Heart left ventricle (tissue), 16 donors: ENCODE measurements around the gene LRFN4. TPM values are rescaled to one million over a fixed set of nuclear protein-coding genes. Genes with fewer than 3 reads are reported as not detected.

Experiments used
- ATAC-seq, 4 donors: fragments of 200-7000 bp; cut with Tn5 transposase; one replicate each; pipeline ENCODE4 v1.9.1; 2020 to 2022; ENCODE audit warnings: moderate library complexity in 4 of 4, mild to moderate bottlenecking in 3 of 4, moderate number of reproducible peaks in 1 of 4
- DNase-seq, 5 donors: peaks; one replicate each; pipeline ENCODE4 v3.0.0-alpha.2; 2020
- H3K27ac ChIP-seq, 12 donors: fragments of 200-600 bp; sonication (generic) in 4 of 12; one replicate each; pipeline versions ENCODE4 v1.5.0 to v1.8.0; 2016 to 2022; ENCODE audit warnings: mild to moderate bottlenecking in 2 of 12
- H3K27me3 ChIP-seq, 9 donors: fragments of 200-600 bp; sonication (generic) in 2 of 9; one replicate each; pipeline versions ENCODE4 v1.5.1 to v1.8.0; 2016 to 2022; ENCODE audit warnings: mild to moderate bottlenecking in 3 of 9
- H3K36me3 ChIP-seq, 9 donors: fragments of 200-600 bp; sonication (generic) in 2 of 9; one replicate each; pipeline versions ENCODE4 v1.5.0 to v1.8.0; 2018 to 2022; ENCODE audit warnings: mild to moderate bottlenecking in 2 of 9
- H3K4me1 ChIP-seq, 12 donors: fragments of 200-600 bp; sonication (generic) in 4 of 12; one replicate each; pipeline versions ENCODE4 v1.5.0 to v1.8.0; 2016 to 2022; ENCODE audit warnings: mild to moderate bottlenecking in 3 of 12
- H3K4me3 ChIP-seq, 12 donors: fragments of 200-600 bp; sonication (generic) in 4 of 12; one replicate each; pipeline versions ENCODE4 v1.5.0 to v1.8.0; 2017 to 2022; ENCODE audit warnings: mild to moderate bottlenecking in 9 of 12, moderate library complexity in 4 of 12
- H3K9me3 ChIP-seq, 12 donors: fragments of 200-600 bp; sonication (generic) in 4 of 12; one replicate each; pipeline versions ENCODE4 v1.5.0 to v1.8.0; 2016 to 2022; ENCODE audit warnings: mild to moderate bottlenecking in 1 of 12
- POLR2A ChIP-seq, 2 donors: fragments of 450-650 bp; IDR thresholded peaks; one replicate each; pipeline ENCODE4 v1.6.1; 2017; ENCODE audit warnings: antibody characterized with exemption in 2 of 2, mild to moderate bottlenecking in 2 of 2, moderate library complexity in 2 of 2
- WGBS, 4 donors: extraction: QIAGEN DNeasy Blood & Tissue Kit in 2 of 4; methylation state at CpG; one replicate each; pipeline versions ENCODE4 v1.1.5 to v1.1.7; 2013 to 2018; 5-methylcytosine and 5-hydroxymethylcytosine counted together
- intact Hi-C, 10 donors: fragments of 100-400 bp; cut with DNase I; formaldehyde crosslinking; loops; one replicate each; pipeline versions ENCODE4 v1.11.1 to v1.14.2; 2022
- polyA plus RNA-seq, 2 donors: library from polyadenylated mRNA; stranded (reverse); fragments of 200-250 nt; gene quantifications; one replicate each; pipeline ENCODE4 v1.2.3, GENCODE V29; 2013
- total RNA-seq, 9 donors: library from RNA; depleted of rRNA in 2 of 9; stranded (reverse); fragments of >200 nt in 2 of 9; fragmentation: NEBNext Ultra II Directional in 3 of 9; extraction: Animal tissue kit (Norgen Biotek cat#: 25700) in 3 of 9; gene quantifications; one replicate each; pipeline versions ENCODE4 v1.1.0 to v1.2.4, GENCODE V29; 2016 to 2023
- TF ChIP-seq, protein P1 (sequence below), 12 donors: fragments of 200-600 bp; sonication (generic) in 4 of 12; IDR thresholded peaks; one replicate each; pipeline versions ENCODE4 v1.5.0 to v1.8.0; 2018 to 2022; ENCODE audit warnings: antibody characterized with exemption in 12 of 12, mild to moderate bottlenecking in 5 of 12
- donor health status: ischemic (EF 13 %, LVEDD 7.1; RV severe dilation, severe dysfunction).
- donor health status: healthy with polysubstance abuse.
- donor health status: DM: no; HTN: yes; CAD: no.
- donor health status: DM: no; HTN: no; CAD: no.
- donor health status: ischemic (EF 25% LVEDD 6.9; RV normal size, moderate dysfunction).
- donor health status: ischemic (EF 25% LVEDD 5.7; RV mildly dilated, moderate dysfunction).
- donor health status: healthy.
- donor health status: DM: yes; HTN: yes; CAD: no.
- donor health status: ischemic (EF 35%, LVEDD 5.7; RV mildly dilated, moderate dysfunction).
- donor health status: nonischemic (EF 11% LVEDD 7.7; RV severe dilation, severe dysfunction).
- donor health status: DM: yes; HTN: yes; CAD: no.
- donor health status: PGD.
- donor health status: ischemic (EF 29% LVEDD 5.4; RV normal size, mild dysfunction).
- donor health status: nonischemic (EF 23%, LVEDD 6.1; RV moderate dilation, normal function).

The LRFN4 gene
- total and polyA plus RNA-seq, 11 donors, result 8.2 to 22.1 (median 15.4) TPM

DNA sequence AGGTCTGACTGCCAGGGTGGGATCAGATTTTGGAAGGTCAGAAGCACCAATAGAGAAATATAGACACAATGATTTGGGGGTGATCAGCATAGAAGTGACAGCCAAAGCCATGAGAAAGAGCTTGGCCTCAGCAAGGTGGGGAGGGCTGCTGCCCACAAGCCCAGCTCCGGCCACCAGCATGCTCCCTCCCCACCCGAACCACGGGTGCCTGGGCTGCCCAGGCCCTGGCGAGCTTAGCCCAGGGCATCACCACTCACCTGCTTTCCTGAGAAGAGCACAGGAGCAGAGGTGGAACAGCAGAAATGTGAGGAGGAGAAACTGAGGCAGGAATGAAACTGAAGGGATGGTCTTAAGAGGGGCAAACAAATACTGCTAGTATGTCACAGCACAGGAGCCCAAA lies 48.8 kb downstream of the LRFN4 start:
- no peak for DNase-seq
- H3K27ac ChIP-seq, result no peak overlapping the region
- intact Hi-C loops, result no loop called here
- H3K36me3 ChIP-seq, result no peaks in the 10 kb centered on the region
- H3K27me3 ChIP-seq, result no peaks in the 10 kb centered on the region
- TF ChIP-seq, protein P1, sequence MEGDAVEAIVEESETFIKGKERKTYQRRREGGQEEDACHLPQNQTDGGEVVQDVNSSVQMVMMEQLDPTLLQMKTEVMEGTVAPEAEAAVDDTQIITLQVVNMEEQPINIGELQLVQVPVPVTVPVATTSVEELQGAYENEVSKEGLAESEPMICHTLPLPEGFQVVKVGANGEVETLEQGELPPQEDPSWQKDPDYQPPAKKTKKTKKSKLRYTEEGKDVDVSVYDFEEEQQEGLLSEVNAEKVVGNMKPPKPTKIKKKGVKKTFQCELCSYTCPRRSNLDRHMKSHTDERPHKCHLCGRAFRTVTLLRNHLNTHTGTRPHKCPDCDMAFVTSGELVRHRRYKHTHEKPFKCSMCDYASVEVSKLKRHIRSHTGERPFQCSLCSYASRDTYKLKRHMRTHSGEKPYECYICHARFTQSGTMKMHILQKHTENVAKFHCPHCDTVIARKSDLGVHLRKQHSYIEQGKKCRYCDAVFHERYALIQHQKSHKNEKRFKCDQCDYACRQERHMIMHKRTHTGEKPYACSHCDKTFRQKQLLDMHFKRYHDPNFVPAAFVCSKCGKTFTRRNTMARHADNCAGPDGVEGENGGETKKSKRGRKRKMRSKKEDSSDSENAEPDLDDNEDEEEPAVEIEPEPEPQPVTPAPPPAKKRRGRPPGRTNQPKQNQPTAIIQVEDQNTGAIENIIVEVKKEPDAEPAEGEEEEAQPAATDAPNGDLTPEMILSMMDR (IDR thresholded peaks at IDR 0.05), result no peak
- no peak for TF ChIP-seq POLR2A (IDR thresholded peaks at IDR 0.05)
- no peak for ATAC-seq
- peaks cover 0 to 9% (median 0%) of the 10 kb centered on the region in 12 donors for H3K4me1 ChIP-seq
- H3K4me3 ChIP-seq, result no peak overlapping the region
- WGBS, 4 donors, result 84 to 92% (median 86%) methylated on average over 4 of the region's 4 CpGs
- no peaks in the 10 kb centered on the region for H3K9me3 ChIP-seq

DNA sequence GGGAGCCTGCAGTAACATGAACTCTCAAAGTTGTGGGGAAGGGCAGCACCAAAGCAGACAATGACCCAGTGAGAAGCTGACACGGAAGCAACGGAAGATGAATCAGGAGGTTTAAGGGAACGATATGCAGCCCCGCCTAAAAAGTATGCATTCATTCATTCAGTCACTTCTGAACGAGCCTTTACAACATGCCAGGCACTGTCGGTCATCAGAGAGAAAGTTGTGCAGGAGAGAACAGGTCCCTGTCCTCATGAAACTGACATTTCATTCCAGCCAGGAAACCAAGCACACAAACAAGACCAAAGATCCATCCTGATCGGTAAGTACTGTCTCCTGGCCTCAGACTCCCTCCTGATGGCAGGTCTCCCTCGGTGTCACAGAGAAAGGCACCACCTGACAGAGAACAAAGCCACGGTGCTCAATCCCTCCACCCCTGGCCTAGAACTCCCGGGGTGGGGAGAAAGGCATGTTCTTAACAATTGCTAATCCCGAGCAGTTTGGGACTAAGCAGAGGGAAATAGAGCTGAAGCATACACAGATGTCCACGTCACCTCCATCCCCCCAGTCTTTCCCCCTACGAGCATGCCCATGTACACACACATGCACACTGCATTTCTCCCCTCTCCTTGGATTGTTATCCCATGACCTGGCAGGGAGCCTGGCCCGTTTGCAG lies 49.3 kb downstream of the LRFN4 start:
- Histone ChIP-seq H3K4me1 (peaks cover 0 to 9% (median 0%) of the 10 kb centered on the region in 12 donors), H3K27me3 (no peaks in the 10 kb centered on the region), H3K9me3 (no peaks in the 10 kb centered on the region), H3K36me3 (no peaks in the 10 kb centered on the region), H3K27ac (no peak overlapping the region), H3K4me3 (no peak overlapping the region)
- TF ChIP-seq POLR2A (IDR thresholded peaks at IDR 0.05), result no peak
- intact Hi-C loops, result no loop called here
- ATAC-seq (peak in 1 of 4 donors; percentile 24), DNase-seq (no peak)
- WGBS, 4 donors, result 65 to 72% (median 69%) methylated on average over 14 of the region's 14 CpGs

DNA sequence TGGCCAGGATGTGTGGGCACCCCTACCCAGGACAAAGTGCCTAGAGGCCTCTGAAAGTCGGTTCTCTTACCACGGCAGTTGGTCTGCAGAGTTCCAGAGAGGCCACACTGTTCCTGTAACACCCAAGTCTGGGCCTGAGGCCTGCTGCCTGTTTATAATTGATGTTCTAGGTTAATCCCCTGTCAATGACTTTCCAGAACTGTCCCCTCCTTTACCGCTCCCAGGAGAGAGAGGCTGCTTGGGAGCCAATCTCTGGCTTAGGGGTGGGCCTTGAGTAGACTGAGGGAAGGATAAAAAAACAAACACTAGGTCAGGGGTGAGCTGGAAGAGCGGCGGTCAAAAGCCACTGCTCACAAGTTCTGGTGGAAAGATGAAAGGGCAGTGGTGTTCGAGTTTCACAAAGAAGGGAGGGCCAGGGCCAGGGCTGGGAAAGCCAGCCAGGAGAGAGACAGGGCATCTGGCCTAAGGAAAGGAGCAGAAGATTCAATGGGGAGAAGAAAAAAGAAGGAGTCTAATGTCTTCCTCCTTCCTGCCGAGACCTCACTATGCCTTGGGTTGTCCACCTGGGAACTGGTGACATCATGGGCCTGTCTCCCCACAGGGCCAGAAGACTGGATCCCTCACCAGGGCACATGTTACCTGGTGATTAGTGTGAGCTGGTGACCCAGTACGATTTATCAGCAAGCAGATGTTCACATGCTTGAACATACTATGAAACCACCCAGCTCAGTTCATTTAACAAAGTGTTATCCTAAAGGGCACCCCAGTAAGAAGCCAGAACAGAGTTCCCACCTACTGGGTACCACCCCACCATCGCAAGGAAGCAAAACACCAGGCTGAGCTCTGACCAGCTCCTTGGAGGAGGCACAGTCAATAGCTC lies 51.1 kb downstream of the LRFN4 start:
- intact Hi-C loops, result no loop called here
- no peak overlapping the region for H3K4me3 ChIP-seq
- 85 to 93% (median 88%) methylated on average over 9 of the region's 9 CpGs for WGBS, 4 donors
- H3K27me3 ChIP-seq, result no peaks in the 10 kb centered on the region
- H3K36me3 ChIP-seq, result no peaks in the 10 kb centered on the region
- TF ChIP-seq, protein P1 (IDR thresholded peaks at IDR 0.05), result no peak
- no peak for TF ChIP-seq POLR2A (IDR thresholded peaks at IDR 0.05)
- peaks cover 0 to 12% (median 0%) of the 10 kb centered on the region in 12 donors for H3K4me1 ChIP-seq
- H3K27ac ChIP-seq, result no peak overlapping the region
- no peak for DNase-seq
- no peaks in the 10 kb centered on the region for H3K9me3 ChIP-seq
- ATAC-seq, result no peak

DNA sequence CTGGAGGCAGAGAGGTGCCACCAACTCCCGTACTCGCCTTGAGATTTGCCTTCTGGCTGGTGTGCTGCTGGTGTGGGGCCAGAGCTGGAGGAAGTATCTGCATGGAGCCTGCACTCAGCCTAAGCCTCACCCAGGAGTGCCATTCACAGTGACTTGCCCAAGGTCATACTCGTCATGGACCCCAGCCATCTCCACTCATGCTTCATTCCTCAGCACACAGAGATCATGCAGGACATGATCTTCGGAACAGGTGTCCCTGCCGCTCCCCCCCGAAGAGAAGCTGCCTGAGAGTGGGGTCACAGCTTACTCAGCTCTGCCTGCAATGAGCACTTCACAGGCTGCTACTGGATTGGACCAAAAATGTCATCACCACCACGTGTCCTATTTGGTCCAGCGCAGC lies 52.3 kb downstream of the LRFN4 start:
- Histone ChIP-seq H3K27ac (no peak overlapping the region), H3K36me3 (no peaks in the 10 kb centered on the region), H3K4me3 (no peak overlapping the region), H3K4me1 (peaks cover 0 to 12% (median 0%) of the 10 kb centered on the region in 12 donors), H3K9me3 (no peaks in the 10 kb centered on the region), H3K27me3 (no peaks in the 10 kb centered on the region)
- intact Hi-C loops, result no loop called here
- DNase-seq, result no peak
- TF ChIP-seq, protein P1 (IDR thresholded peaks at IDR 0.05), result no peak
- no peak for TF ChIP-seq POLR2A (IDR thresholded peaks at IDR 0.05)
- ATAC-seq, result no peak
- 85 to 95% (median 93%) methylated on average over 8 of the region's 8 CpGs for WGBS, 4 donors
